Keratinocyte (primary cell): ENCODE results near the gene CLEC2D. TPM values are rescaled to one million over a fixed set of nuclear protein-coding genes. Genes with fewer than 3 reads are reported as not detected.

Experiments used
- DNase-seq: peaks from one replicate; pipeline ENCODE4 v3.0.0-alpha.2; 2011; ENCODE audit warnings: low read depth, missing footprints, low spot score
- FAIRE-seq: peaks from 2 replicates; lab custom pipeline; 2011; peaks lifted over from hg19 to GRCh38; lab: Jason Lieb, UNC
- H2AFZ ChIP-seq: 2 replicates; pipeline ENCODE4 v1.6.0; 2012; ENCODE audit warnings: low read length, control low read depth, inconsistent platforms; ENCODE audit not compliant: control insufficient read depth
- H3K27ac ChIP-seq: 2 replicates; pipeline ENCODE4 v1.5.1; 2011; ENCODE audit warnings: low read length; ENCODE audit not compliant: control insufficient read depth, insufficient read depth
- H3K27me3 ChIP-seq: 3 replicates; pipeline ENCODE4 v1.6.0; 2011; ENCODE audit warnings: low read length; ENCODE audit not compliant: control insufficient read depth, insufficient read depth; ENCODE audit errors: extremely low read depth
- H3K36me3 ChIP-seq, 2 experiments: 2 replicates in 1 of 2; 3 replicates in 1 of 2; pipeline ENCODE4 v1.5.1; 2011; ENCODE audit warnings: low read length in 2 of 2, mild to moderate bottlenecking in 1 of 2; ENCODE audit not compliant: control insufficient read depth in 2 of 2, insufficient read depth in 2 of 2; ENCODE audit errors: extremely low read depth in 1 of 2
- H3K4me1 ChIP-seq: 3 replicates; pipeline ENCODE4 v1.5.1; 2011; ENCODE audit warnings: low read length; ENCODE audit not compliant: control insufficient read depth, insufficient read depth; ENCODE audit errors: extremely low read depth
- H3K4me2 ChIP-seq: 3 replicates; pipeline ENCODE4 v1.6.0; 2011; ENCODE audit warnings: low read depth, low read length; ENCODE audit not compliant: control insufficient read depth, insufficient read depth; ENCODE audit errors: extremely low read depth
- H3K4me3 ChIP-seq, 3 experiments: fragments of 200-600 bp in 1 of 3; sonication (generic) in 1 of 3; 2 replicates in 2 of 3; 3 replicates in 1 of 3; pipeline ENCODE4 v1.5.1; 2011 to 2016; ENCODE audit warnings: low read length in 3 of 3, mild to moderate bottlenecking in 3 of 3, control low read depth in 2 of 3, inconsistent platforms in 1 of 3, low read depth in 1 of 3, mixed read lengths in 1 of 3, mixed run types in 1 of 3, moderate library complexity in 1 of 3; ENCODE audit not compliant: control insufficient read depth in 2 of 3, insufficient read depth in 2 of 3; ENCODE audit errors: extremely low read depth in 1 of 3
- H3K79me2 ChIP-seq: 2 replicates; pipeline ENCODE4 v1.6.0; 2012; ENCODE audit warnings: low read length; ENCODE audit not compliant: control insufficient read depth, insufficient read depth
- H3K9ac ChIP-seq: 3 replicates; pipeline ENCODE4 v1.6.0; 2011; ENCODE audit warnings: low read length; ENCODE audit not compliant: control insufficient read depth, insufficient read depth; ENCODE audit errors: extremely low read depth
- H3K9me1 ChIP-seq: 3 replicates; pipeline ENCODE4 v1.6.0; 2011; ENCODE audit warnings: low read length; ENCODE audit not compliant: control insufficient read depth, insufficient read depth; ENCODE audit errors: extremely low read depth
- H3K9me3 ChIP-seq: 2 replicates; pipeline ENCODE4 v1.5.1; 2012; ENCODE audit warnings: low read depth, low read length; ENCODE audit not compliant: control insufficient read depth
- H4K20me1 ChIP-seq: 3 replicates; pipeline ENCODE4 v1.6.0; 2011; ENCODE audit warnings: low read length; ENCODE audit not compliant: control insufficient read depth, insufficient read depth; ENCODE audit errors: extremely low read depth
- EZH2 ChIP-seq: IDR thresholded peaks from one replicate; pipeline ENCODE4 v1.6.1; 2012; ENCODE audit warnings: inconsistent platforms, mild to moderate bottlenecking, low read length, moderate library complexity
- dilution Hi-C: fragments of 300-500 bp; cut with MboI; formaldehyde crosslinking; loops from one replicate; pipeline ENCODE4 v1.7.0; 2020; ENCODE audit warnings: low sequenced_read_pairs; ENCODE audit not compliant: extremely low pct_ligation_motif_present
- polyA plus RNA-seq, 5 experiments: library from polyadenylated mRNA; depleted of rRNA in 3 of 5; stranded (reverse) in 3 of 5; stranded (forward) in 1 of 5; unstranded in 1 of 5; fragments of >200 nt; gene quantifications; 1 replicate in 1 of 5; 2 replicates in 3 of 5; 3 replicates in 1 of 5; pipeline versions ENCODE4 v1.2.1 to v1.2.3, GENCODE V29; 2011 to 2012; ENCODE audit warnings: missing spikeins in 2 of 5, low read depth in 1 of 5, low replicate concordance in 1 of 5
- TF ChIP-seq, protein P1 (sequence below), 3 experiments: IDR thresholded peaks in 1 of 3; conservative IDR thresholded peaks in 1 of 3; optimal IDR thresholded peaks in 1 of 3; 2 replicates in 2 of 3; 3 replicates in 1 of 3; pipeline versions ENCODE3 to v1.5.1; 2011; ENCODE audit warnings: low read length in 3 of 3, mild to moderate bottlenecking in 3 of 3, moderate library complexity in 2 of 3, control low read depth in 1 of 3, inconsistent platforms in 1 of 3; ENCODE audit not compliant: insufficient read depth in 2 of 3; ENCODE audit errors: extremely low read depth in 1 of 3

CLEC2D gene
- polyA plus RNA-seq, 1 donor (not counting 4 experiments of a cell fraction or from before 2014, with no cell fraction given), result 2.3 TPM

DNA sequence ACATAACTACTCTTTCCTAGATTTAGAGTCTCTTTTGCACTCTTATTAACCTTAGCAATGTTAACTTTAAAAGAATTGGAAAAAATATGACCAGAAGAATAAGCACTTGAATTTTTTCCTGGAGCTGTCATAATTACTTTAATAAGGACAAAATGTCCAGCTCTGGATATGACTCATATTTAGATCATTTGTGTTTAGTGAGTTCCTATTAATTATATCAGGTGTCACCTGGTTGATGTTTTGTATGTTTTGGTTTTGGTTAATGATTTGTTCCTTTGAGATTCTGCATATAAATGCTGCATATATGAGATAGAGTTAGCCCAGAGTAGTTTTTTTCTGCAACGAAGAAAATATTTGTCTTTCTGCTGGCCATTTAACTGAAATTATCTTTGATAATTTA, 58.3 kb downstream of the CLEC2D start:
- dilution Hi-C loops, result no loop called here

DNA sequence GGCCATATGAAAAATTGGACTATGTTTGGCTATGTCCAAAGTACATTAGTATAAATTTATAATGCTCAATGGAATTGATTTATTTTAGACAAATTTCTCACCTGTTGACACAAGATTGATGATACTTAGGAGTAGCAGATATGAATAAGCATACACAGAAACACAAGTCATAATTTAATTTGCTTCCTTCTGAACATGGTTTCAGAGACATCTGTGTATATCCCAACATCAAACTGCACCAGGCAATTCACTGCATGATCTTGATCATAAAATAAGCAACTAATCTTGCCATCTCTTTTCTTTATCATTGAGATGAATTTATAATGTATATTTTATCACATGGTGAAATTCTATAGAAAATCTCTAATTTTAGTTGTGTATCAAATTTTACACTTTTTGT, 59.6 kb downstream of the CLEC2D start:
- no peak overlapping the region for H3K4me2 ChIP-seq
- H2AFZ ChIP-seq, result no peak overlapping the region
- no peak for DNase-seq
- H3K36me3 ChIP-seq, result no peaks in the 10 kb centered on the region
- no peak overlapping the region for H3K4me3 ChIP-seq
- TF ChIP-seq EZH2, result no peak
- TF ChIP-seq, protein P1, sequence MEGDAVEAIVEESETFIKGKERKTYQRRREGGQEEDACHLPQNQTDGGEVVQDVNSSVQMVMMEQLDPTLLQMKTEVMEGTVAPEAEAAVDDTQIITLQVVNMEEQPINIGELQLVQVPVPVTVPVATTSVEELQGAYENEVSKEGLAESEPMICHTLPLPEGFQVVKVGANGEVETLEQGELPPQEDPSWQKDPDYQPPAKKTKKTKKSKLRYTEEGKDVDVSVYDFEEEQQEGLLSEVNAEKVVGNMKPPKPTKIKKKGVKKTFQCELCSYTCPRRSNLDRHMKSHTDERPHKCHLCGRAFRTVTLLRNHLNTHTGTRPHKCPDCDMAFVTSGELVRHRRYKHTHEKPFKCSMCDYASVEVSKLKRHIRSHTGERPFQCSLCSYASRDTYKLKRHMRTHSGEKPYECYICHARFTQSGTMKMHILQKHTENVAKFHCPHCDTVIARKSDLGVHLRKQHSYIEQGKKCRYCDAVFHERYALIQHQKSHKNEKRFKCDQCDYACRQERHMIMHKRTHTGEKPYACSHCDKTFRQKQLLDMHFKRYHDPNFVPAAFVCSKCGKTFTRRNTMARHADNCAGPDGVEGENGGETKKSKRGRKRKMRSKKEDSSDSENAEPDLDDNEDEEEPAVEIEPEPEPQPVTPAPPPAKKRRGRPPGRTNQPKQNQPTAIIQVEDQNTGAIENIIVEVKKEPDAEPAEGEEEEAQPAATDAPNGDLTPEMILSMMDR (optimal IDR thresholded peaks at IDR 0.05 in 1 of 3, IDR thresholded peaks at IDR 0.05 in 1 of 3, conservative IDR thresholded peaks at IDR 0.05 in 1 of 3; ENCODE audit: extremely low read depth in 1 of 3, insufficient read depth in 2 of 3, low read length in 3 of 3), result no peak
- no peaks in the 10 kb centered on the region for H3K79me2 ChIP-seq
- H3K9me3 ChIP-seq, result no peaks in the 10 kb centered on the region
- no peaks in the 10 kb centered on the region for H3K27me3 ChIP-seq
- dilution Hi-C loops, result no loop called here
- H4K20me1 ChIP-seq, result no peaks in the 10 kb centered on the region
- H3K27ac ChIP-seq, result no peak overlapping the region
- no peak for FAIRE-seq
- H3K4me1 ChIP-seq, result peaks cover 5% of the 10 kb centered on the region
- H3K9me1 ChIP-seq, result no peaks in the 10 kb centered on the region
- no peak overlapping the region for H3K9ac ChIP-seq

More for the DNA sequence above, 58.3 kb downstream of the CLEC2D start:
- TF ChIP-seq EZH2, result no peak
- TF ChIP-seq, protein P1 (optimal IDR thresholded peaks at IDR 0.05 in 1 of 3, IDR thresholded peaks at IDR 0.05 in 1 of 3, conservative IDR thresholded peaks at IDR 0.05 in 1 of 3; ENCODE audit: extremely low read depth in 1 of 3, insufficient read depth in 2 of 3, low read length in 3 of 3), result no peak
- H3K4me2 ChIP-seq, result no peak overlapping the region
- H4K20me1 ChIP-seq, result no peaks in the 10 kb centered on the region
- no peak overlapping the region for H3K27ac ChIP-seq
- no peak overlapping the region for H2AFZ ChIP-seq
- H3K9ac ChIP-seq, result no peak overlapping the region
- no peak for DNase-seq
- H3K4me1 ChIP-seq, result peaks cover 5% of the 10 kb centered on the region
- FAIRE-seq, result no peak
- H3K27me3 ChIP-seq, result no peaks in the 10 kb centered on the region
- no peaks in the 10 kb centered on the region for H3K9me3 ChIP-seq
- H3K9me1 ChIP-seq, result no peaks in the 10 kb centered on the region
- H3K36me3 ChIP-seq, result no peaks in the 10 kb centered on the region
- no peak overlapping the region for H3K4me3 ChIP-seq
- no peaks in the 10 kb centered on the region for H3K79me2 ChIP-seq
